Type B pancreatic cell (in vitro differentiated cells): ENCODE measurements around the gene PSMA7. TPM values are rescaled to one million over a fixed set of nuclear protein-coding genes. Genes with fewer than 3 reads are reported as not detected.
A peak's percentile ranks its signal among the peaks of the same experiment; 100 is the strongest.
"Not testable (repeated sequence)": the region's sequence is repeated elsewhere in the genome, so short reads cannot be mapped to it uniquely, and the experiment has no call there.

ENCODE experiments used
- DNase-seq: peaks from one replicate; pipeline ENCODE4 v3.0.0; 2021; ENCODE audit warnings: mixed read lengths; ENCODE audit not compliant: unreplicated experiment; ENCODE audit errors: extremely low spot score
- H3K27ac Mint-ChIP-seq: 2 replicates; pipeline ENCODE4 v1.8.0; 2021; ENCODE audit warnings: mild to moderate bottlenecking, mixed read lengths
- H3K27me3 Mint-ChIP-seq: 2 replicates; pipeline ENCODE4 v1.8.0; 2021; ENCODE audit warnings: mixed read lengths
- H3K36me3 Mint-ChIP-seq: 2 replicates; pipeline ENCODE4 v1.8.0; 2021; ENCODE audit warnings: mixed read lengths
- H3K4me1 Mint-ChIP-seq: one replicate; pipeline ENCODE4 v1.8.0; 2021; ENCODE audit warnings: mixed read lengths; ENCODE audit not compliant: unreplicated experiment
- H3K4me3 Mint-ChIP-seq: 2 replicates; pipeline ENCODE4 v1.8.0; 2021; ENCODE audit warnings: mild to moderate bottlenecking, mixed read lengths
- H3K9me3 Mint-ChIP-seq: 2 replicates; pipeline ENCODE4 v1.8.0; 2021; ENCODE audit warnings: mixed read lengths
- total RNA-seq: library from RNA; stranded (reverse); gene quantifications from 2 replicates; pipeline ENCODE4 v1.2.1, GENCODE V29; 2021; ENCODE audit warnings: low replicate concordance
- TF ChIP-seq, protein P1 (sequence below): fragments of 200-600 bp; sonication (generic); conservative IDR thresholded peaks from 2 replicates; pipeline ENCODE4 v1.5.0; 2021; ENCODE audit warnings: antibody characterized with exemption, mild to moderate bottlenecking

PSMA7 gene
- total RNA-seq, 1 donor from 2014 or later, result 236 TPM

DNA sequence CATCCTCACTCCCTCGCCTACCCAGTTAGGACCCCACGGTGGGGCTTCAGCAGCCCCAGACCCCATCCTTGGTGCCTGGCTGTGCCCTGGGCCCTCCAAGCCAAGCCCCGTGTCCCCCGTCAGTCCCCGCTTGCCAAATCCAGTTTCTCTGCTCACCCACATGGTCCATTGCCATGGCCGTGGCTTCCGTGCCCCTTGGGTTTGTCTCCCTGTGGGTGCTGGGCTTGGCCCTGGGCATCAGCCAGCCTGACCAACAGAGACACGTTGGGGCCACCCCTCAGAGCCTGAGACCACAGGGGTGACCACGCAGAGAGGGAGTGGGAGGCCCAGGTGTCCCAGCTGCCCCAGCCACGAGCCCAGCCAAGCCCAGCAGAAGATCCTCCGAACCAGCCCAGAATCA lies 8.0 kb upstream of the PSMA7 start:
- Mint-ChIP-seq H3K4me1 (peaks cover 30% of the 10 kb centered on the region), H3K36me3 (peaks cover 18% of the 10 kb centered on the region), H3K27ac (no peak overlapping the region), H3K9me3 (no peaks in the 10 kb centered on the region), H3K4me3 (no peak overlapping the region), H3K27me3 (no peaks in the 10 kb centered on the region)
- TF ChIP-seq, protein P1, sequence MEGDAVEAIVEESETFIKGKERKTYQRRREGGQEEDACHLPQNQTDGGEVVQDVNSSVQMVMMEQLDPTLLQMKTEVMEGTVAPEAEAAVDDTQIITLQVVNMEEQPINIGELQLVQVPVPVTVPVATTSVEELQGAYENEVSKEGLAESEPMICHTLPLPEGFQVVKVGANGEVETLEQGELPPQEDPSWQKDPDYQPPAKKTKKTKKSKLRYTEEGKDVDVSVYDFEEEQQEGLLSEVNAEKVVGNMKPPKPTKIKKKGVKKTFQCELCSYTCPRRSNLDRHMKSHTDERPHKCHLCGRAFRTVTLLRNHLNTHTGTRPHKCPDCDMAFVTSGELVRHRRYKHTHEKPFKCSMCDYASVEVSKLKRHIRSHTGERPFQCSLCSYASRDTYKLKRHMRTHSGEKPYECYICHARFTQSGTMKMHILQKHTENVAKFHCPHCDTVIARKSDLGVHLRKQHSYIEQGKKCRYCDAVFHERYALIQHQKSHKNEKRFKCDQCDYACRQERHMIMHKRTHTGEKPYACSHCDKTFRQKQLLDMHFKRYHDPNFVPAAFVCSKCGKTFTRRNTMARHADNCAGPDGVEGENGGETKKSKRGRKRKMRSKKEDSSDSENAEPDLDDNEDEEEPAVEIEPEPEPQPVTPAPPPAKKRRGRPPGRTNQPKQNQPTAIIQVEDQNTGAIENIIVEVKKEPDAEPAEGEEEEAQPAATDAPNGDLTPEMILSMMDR, result no peak
- DNase-seq, result no peak

DNA sequence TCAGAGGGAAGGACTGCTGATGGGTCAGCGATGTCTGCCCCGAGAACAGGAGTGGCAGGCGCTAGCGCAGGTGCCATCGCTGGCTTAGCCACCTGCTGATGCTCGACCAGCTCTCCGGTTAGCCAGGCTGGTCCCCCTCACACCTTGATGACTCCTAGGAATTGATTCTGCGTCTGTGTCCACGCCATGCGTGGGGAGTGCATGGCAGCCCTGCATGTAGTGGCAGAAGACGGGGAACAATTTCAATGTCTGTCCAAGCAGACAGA lies 7.0 kb upstream of the PSMA7 start:
- no peaks in the 10 kb centered on the region for H3K27me3 Mint-ChIP-seq
- peak overlapping the region; percentile 72 for H3K27ac Mint-ChIP-seq
- H3K4me1 Mint-ChIP-seq, result peaks cover 30% of the 10 kb centered on the region
- TF ChIP-seq, protein P1, result no peak
- peaks cover 21% of the 10 kb centered on the region for H3K36me3 Mint-ChIP-seq
- H3K4me3 Mint-ChIP-seq, result no peak overlapping the region
- H3K9me3 Mint-ChIP-seq, result no peaks in the 10 kb centered on the region
- DNase-seq, result no peak

DNA sequence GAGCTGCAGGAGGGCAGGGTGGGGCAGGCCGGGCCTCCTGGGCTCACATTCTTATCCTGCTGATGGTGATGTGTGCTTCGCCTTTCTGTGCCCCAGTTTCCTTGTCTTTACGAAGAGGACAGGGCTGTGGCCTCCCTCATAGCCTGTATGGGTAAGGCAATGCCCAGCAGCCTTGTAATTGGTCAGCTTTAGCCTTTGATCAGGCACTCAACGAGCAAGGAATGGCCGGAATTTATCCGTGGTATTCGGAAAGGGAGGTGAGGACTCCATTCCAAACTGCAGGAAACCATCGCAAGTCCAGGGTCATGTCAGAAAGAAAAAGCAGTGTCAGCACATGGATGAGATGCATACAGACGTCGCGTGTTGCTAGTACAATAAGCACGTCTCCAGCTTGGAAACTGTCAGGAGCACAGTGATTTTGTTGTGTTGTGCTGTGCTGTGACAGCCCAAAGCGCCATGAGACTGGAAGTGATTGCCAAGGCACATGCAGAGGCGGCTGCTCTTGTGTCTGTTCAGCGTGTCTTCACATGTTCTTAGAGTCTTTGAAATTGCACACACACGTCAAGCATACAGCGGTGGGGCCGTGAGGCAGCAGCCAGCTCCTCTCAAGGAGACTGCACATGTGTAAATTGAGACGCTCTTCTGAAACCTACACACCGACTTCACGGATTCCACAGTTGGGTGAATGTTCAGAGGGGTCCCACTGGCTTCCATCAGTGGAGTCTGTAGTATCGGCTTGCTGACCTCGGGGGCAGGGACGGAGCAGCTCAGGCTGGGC lies 6.5 kb upstream of the PSMA7 start:
- no peak for DNase-seq
- no peak overlapping the region for H3K4me3 Mint-ChIP-seq
- peak overlapping the region; percentile 72 for H3K27ac Mint-ChIP-seq
- no peaks in the 10 kb centered on the region for H3K27me3 Mint-ChIP-seq
- peaks cover 18% of the 10 kb centered on the region for H3K36me3 Mint-ChIP-seq
- TF ChIP-seq, protein P1, result no peak
- no peaks in the 10 kb centered on the region for H3K9me3 Mint-ChIP-seq
- H3K4me1 Mint-ChIP-seq, result peaks cover 36% of the 10 kb centered on the region

DNA sequence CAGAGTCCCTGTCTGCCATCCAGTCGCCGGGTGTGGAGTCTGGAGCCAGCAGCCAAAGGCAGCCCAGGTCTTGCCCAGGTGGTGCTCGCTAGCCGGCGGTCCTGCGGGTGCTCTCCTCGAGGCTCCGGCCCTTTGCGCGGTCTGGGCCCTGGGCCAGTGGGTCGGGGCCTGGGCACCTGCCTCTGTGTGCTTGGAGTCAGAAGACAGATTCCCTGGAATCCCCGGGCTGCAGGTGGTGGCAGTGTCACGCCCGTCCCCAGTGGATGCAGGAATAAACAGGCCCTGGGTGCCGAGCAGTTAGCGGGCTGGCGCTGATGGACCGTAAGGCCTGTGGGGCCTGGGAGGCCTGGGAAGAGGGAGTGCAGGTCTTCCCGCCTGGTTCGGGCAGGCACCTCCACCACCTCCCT lies 5.7 kb upstream of the PSMA7 start:
- H3K27ac Mint-ChIP-seq, result peak overlapping the region; percentile 72
- peaks cover 39% of the 10 kb centered on the region for H3K4me1 Mint-ChIP-seq
- no peaks in the 10 kb centered on the region for H3K9me3 Mint-ChIP-seq
- no peak for DNase-seq
- peaks cover 13% of the 10 kb centered on the region for H3K36me3 Mint-ChIP-seq
- TF ChIP-seq, protein P1, result no peak
- H3K27me3 Mint-ChIP-seq, result no peaks in the 10 kb centered on the region
- no peak overlapping the region for H3K4me3 Mint-ChIP-seq

DNA sequence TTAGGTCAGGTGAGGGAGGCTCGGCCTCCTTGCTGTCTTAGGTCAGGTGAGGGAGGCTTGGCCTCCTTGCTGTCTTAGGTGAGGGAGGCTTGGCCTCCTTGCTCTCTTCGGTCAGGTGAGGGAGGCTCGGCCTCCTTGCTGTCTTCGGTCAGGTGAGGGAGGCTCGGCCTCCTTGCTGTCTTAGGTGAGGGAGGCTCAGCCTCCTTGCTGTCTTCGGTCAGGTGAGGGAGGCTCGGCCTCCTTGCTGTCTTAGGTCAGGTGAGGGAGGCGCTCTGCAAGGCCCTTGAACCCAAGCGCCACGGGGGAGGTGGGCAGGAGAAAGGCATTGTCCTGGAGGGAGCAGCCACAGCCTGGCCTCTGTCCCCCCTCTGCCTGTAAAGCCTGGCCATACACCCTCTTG lies 5.2 kb upstream of the PSMA7 start:
- not testable (repeated sequence) for H3K27ac Mint-ChIP-seq, H3K4me3 Mint-ChIP-seq, DNase-seq, H3K27me3 Mint-ChIP-seq, H3K9me3 Mint-ChIP-seq
- H3K36me3 Mint-ChIP-seq, result peaks cover 11% of the 10 kb centered on the region
- H3K4me1 Mint-ChIP-seq, result peaks cover 39% of the 10 kb centered on the region

DNA sequence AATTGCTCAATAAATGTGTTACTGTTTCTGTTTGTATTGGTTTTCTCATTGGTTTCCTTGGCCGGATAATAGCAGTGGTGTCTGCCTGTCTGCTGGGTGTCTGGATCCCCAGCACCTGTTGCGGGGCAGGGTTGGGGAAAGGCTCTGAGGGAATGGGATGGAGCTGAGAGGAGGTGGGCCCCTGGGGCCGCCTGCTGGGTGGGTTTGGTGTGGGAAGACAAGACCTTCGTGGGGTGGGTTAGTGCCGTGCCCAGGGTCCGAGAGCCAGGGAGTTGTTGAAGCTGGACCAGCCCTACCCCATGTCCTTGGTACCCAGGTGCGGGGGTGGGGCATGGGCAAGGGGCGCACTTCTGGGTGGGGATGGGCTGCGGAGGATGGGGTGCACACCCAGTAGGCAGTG lies 4.3 kb upstream of the PSMA7 start:
- Mint-ChIP-seq H3K27me3 (no peaks in the 10 kb centered on the region), H3K4me3 (no peak overlapping the region), H3K4me1 (peaks cover 39% of the 10 kb centered on the region), H3K27ac (no peak overlapping the region), H3K36me3 (peaks cover 6% of the 10 kb centered on the region), H3K9me3 (no peaks in the 10 kb centered on the region)
- TF ChIP-seq, protein P1, result no peak
- no peak for DNase-seq
